ENCODE results near the gene MRPS18A. TPM values are rescaled to one million over a fixed set of nuclear protein-coding genes. Genes with fewer than 3 reads are reported as not detected.

MRPS18A gene
- total and polyA plus RNA-seq, 2 of the 13 experiments (the other 11 are each of a cell fraction or from before 2014, with no cell fraction given), result 87.8 to 89.1 TPM

GRCh38 chr6:43718387-43719105 is 31.0 kb upstream of the MRPS18A start (continued):
- TF ChIP-seq AKNA (CRISPR knock-in tag; IDR thresholded peaks at IDR 0.05; ENCODE audit: borderline replicate concordance) (no peak), ESRRA (CRISPR knock-in tag; IDR thresholded peaks at IDR 0.05; ENCODE audit: low read depth) (peak; percentile 90), MEIS2 (CRISPR knock-in tag; IDR thresholded peaks at IDR 0.05) (peak; percentile 65; the same call in 1 of the 2 replicates), ZBTB38 (CRISPR knock-in tag; IDR thresholded peaks at IDR 0.05) (no peak), ZSCAN25 (CRISPR knock-in tag; IDR thresholded peaks at IDR 0.05) (peak; percentile 78), ATF5 (CRISPR knock-in tag; IDR thresholded peaks at IDR 0.05; ENCODE audit: low read depth) (no peak), MLLT10 (CRISPR knock-in tag; IDR thresholded peaks at IDR 0.05) (no peak), ZFP91 (CRISPR knock-in tag; IDR thresholded peaks at IDR 0.05; ENCODE audit: borderline replicate concordance) (peak; percentile 49; the same call in 1 of the 2 replicates), TFAP4 (IDR thresholded peaks at IDR 0.05; ENCODE audit: borderline replicate concordance, low read depth) (0 out of 2 replicates have a peak, but pooled peaks have one; percentile 7), ZBTB7B (CRISPR knock-in tag; IDR thresholded peaks at IDR 0.05) (0 out of 2 replicates have a peak, but pooled peaks have one; percentile 35), RARA (CRISPR knock-in tag; IDR thresholded peaks at IDR 0.05) (0 out of 2 replicates have a peak, but pooled peaks have one; percentile 18), NAIF1 (CRISPR knock-in tag; IDR thresholded peaks at IDR 0.05; ENCODE audit: borderline replicate concordance) (no peak), ETV5 (CRISPR knock-in tag; IDR thresholded peaks at IDR 0.05; ENCODE audit: borderline replicate concordance) (peak; percentile 30; the same call in 1 of the 2 replicates), ZMYM3 (CRISPR knock-in tag; IDR thresholded peaks at IDR 0.05) (peak; percentile 82; the same call in 1 of the 2 replicates), ARID5B (CRISPR knock-in tag; IDR thresholded peaks at IDR 0.05) (peak; percentile 51), MIER2 (CRISPR knock-in tag; IDR thresholded peaks at IDR 0.05) (peak; percentile 35; the same call in 1 of the 2 replicates)

Data from HepG2 (cell line).